HCT116 (cell line): Measurements from ENCODE around the gene ZNF133. TPM values are rescaled to one million over a fixed set of nuclear protein-coding genes. Genes with fewer than 3 reads are reported as not detected.

Experiments used
- total RNA-seq: library from RNA; stranded (reverse); gene quantifications from one replicate; pipeline ENCODE4 v1.2.1, GENCODE V29; 2021; ENCODE audit not compliant: unreplicated experiment

Gene ZNF133
- total RNA-seq, 1 experiment from 2014 or later, result 9.3 TPM

Other genes starting within 250 kb of the ZNF133 start
- 0.86 TPM for gene OVOL2, start 230.6 kb upstream of the ZNF133 start, total RNA-seq
- gene KAT14, start 150.7 kb upstream of the ZNF133 start, total RNA-seq, result 11.4 TPM
- 22.3 TPM for gene PET117, start 150.7 kb upstream of the ZNF133 start, total RNA-seq
- 1.7 TPM for gene DZANK1, start 178.5 kb downstream of the ZNF133 start, total RNA-seq
- gene POLR3F, start 178.9 kb downstream of the ZNF133 start, total RNA-seq, result 11.4 TPM
- 10.3 TPM for gene RBBP9, start 208.7 kb downstream of the ZNF133 start, total RNA-seq
- gene SEC23B, start 219.4 kb downstream of the ZNF133 start, total RNA-seq, result 85.8 TPM